GM18861 (cell line): ENCODE results near the gene NODAL.

Source experiments
- ATAC-seq: cut with Tn5 transposase; IDR thresholded peaks from one replicate; pipeline ENCODE4 v1.9.1; 2021; ENCODE audit not compliant: unreplicated experiment

The NODAL gene

DNA sequence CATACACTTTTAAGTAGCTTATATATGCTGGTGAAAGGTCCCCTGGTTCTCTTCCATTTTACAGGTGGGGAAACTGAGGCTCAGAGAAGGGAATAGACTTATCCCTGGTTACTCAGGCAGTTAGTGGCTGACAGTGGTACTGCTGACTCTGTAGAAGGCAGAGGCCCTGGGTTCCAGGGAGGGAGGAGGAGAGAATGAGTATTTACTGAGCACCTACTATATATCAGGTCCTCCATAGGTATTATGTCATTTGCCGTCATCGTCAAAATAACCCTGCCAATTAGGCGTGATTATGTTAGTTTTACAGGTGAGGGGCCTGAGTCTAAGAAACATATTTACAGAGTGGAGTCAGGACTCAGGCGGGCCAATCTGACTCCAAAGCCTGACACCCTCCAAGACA, 23.8 kb upstream of the NODAL start:
- no peak for ATAC-seq

DNA sequence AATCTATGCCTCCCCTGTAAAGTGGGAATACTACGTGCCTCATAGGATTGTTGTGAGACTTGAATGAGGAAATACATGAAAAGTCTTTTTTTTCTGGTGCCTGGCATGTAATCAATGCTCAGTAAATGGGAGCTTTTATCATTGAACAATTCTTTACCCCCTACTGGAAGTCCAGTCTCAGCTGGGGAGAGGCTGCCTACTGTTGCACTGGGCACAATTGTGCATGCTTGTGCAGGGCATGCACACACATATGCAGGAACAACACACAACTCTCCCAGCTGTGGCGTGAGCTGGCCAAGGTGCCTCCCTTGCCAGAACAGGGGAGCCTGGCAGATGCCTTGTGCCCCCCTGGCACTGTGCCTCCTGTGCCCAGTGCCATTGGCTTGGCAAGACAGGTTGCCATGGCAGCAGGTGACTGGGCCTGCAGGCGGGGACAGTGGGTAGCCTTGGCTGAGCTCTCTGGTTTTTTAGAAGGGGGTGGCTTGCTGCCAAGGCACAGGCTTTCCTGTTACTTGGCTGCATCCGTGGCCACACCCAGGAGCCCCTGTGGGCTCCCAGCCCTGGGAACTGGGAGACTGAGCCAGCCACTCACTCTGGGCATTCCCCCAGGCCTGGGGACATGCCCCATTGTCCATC, 21.0 kb upstream of the NODAL start:
- ATAC-seq: no peak

GRCh38 chr10:70461397-70462348, 20.2 kb upstream of the NODAL start:
- ATAC-seq: no peak

DNA sequence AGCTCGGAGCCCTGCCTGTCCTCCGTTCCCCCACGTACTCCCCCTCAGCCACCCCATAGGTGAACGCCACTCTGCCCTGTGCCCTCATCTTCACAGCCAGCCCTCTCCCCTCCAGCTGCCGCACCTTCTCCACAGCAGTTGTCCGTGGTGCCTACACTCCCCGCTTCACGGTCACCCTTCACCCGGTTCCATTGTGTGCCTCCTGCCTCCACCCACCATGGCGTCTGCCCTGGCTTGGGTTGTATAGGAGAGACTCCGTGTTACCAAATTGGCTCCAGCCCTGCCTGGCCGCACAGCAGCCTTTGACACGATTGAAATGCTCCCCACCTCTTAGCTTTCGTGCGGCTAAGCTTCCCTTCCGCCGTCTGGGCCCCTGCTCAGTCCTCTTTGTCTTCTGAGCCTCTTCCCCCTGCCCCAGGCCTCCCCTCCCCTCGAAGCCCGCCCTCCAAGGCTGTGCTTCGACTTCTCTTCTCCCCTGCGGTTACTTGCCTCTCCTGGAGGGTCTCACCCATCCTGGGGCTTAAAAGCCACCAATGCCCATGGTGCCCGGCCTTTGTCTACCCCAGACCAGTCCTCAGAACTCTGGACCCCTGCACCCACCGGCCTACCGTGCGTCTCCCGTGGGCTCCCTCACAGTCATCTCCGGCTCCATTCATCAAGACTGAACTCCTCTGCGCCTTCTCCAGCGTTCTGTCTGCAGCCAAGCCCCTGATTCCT, 18.5 kb upstream of the NODAL start:
- no peak for ATAC-seq

DNA sequence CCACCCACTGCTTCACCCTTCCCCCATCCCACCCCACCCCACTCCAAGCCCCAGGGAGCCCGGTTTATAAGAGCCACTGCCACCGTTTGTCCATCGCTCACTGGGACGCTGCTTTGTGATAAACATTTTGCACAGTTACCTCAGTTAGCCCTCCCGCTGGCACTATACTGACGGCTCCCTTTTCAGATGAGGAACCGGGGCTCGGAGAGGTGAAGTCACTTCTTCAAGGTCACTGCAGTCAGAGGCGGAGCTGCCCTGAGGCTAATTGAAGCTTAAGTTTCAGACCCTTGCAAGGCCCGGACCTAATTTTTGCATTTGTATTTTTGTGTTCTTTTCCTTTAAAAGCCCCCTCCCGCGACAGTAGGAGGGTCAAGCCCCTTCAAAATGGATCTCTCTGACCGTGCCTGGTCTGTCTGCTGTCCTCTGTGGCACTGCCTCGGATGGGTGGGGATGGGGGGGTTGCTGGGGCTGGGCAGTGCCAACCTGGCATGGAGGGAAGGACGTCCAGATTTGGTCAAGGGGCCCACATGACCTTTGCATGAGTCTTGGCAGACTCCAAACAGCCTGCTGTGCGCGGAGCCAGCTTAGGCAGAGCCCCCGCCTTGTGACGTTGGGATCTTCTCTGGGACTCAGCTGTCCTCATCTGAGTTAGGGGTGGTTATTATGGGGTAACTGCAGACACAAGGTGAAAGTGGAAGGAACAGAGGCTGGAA, 17.7 kb upstream of the NODAL start:
- ATAC-seq: no peak

GRCh38 chr10:70458329-70459060, 17.0 kb upstream of the NODAL start:
- ATAC-seq: no peak

GRCh38 chr10:70457759-70458305, 16.4 kb upstream of the NODAL start:
- ATAC-seq: no peak

GRCh38 chr10:70456164-70456563, 14.7 kb upstream of the NODAL start:
- no peak for ATAC-seq

DNA sequence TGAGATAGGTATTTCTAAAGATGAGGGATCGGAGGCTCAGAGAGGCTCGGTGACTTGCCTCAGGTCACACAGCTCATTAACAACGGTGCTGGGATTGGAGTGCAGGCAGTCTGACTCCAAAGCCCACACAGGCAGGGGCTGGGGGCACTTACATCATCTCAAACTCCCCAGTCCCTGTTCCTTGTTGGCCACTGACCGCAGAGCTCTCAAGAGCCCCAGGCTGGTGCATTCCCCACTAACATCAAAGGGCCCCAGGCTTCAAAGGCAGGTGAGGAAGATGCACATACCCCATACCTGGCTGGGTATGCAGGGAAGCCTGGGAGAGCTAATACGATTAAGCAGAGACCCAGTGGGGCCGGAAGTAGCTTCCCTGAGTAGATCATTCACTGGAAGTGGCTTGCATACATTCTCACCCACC, 13.7 kb upstream of the NODAL start:
- ATAC-seq: no peak

DNA sequence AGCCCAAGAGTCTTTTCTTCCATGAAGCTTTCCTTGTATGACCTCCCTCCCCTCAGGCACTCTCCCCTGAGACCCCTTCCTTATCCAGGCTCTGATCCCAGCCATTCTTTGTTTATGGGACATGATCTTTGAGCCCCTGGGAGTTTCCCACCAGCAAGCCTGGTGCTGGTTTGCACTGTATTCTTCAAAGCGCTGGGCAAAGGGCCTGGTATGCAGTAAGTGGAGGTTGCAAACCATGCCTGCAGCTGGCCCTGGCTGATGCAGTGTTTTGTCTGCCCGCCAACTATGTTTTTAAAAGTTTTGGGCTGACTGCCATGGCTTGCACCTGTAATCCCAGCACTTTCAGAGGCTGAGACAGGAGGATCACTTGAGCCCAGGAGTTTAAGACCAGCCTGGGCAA, 6.8 kb upstream of the NODAL start:
- ATAC-seq: no peak

DNA sequence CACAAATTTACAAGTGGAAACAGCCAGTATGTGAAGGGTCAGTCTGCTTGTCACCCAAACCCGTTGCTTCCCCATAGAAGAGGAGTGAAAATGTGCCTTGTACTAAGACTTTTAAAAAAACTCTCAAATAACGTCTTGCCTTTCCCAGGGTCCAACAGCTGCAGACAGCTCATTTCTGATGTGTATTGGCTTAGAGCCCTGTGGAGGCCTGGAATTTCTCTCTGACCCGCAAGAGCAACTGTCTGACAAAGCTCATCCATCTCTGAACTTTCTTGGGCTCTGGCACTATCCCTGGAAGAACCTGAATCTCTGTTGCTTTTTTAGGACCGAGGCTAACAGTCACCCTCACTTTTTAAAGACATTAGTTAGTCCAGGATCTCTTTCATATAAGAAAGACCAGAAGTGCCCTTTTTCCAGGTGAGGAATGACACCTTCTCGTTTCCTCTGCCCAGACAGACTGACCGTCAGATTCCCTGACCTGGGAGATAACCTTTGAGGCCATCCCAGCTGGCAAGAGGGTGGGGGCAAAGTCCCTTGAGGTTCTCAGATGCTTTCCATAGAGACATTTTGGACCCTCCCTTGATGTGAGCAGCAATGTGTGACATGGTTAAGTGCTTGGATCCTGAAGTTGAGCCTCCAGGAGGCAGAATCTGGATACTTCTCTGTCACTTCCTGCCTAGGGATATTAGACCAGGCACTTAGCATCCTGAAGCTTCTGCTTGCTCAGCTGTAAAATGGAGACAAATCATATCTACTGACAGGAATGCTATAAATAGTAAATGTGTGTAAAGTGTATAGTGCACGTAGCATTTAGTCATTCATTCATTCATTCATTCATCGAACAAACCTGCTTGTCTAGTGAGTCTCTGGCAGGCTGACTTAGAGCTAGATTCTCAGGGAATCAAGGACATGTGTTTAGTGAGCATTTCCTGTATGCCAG, 4.5 kb upstream of the NODAL start:
- no peak for ATAC-seq

DNA sequence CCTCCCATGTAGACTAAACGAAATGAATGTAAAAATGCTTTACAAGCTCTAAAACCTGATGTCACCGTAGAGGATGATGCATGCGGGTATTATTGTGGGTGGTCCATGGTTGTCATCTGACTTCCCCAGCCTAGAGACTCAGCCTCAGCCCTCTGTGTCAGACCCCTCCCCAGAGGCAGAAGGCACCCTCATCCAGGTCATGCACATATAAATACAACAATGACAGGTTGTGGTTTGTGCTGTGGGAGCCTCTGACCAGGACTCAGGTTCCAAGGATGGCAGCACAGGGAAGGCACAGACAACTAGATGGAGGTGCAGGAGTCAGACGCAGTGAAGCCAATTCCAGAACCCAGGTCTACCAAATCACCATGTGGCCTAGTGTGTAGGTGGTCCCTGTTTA, 3.3 kb upstream of the NODAL start:
- no peak for ATAC-seq

GRCh38 chr10:70442332-70442988, 979 bp upstream of the NODAL start:
- no peak for ATAC-seq

- no peak for ATAC-seq
Observed at GRCh38 chr10:70441895-70442309, 421 bp upstream of the NODAL start.

- no peak for ATAC-seq
Observed at GRCh38 chr10:70440296-70441160, 953 bp downstream of the NODAL start.

GRCh38 chr10:70437721-70438120, 3.8 kb downstream of the NODAL start:
- ATAC-seq: no peak

DNA sequence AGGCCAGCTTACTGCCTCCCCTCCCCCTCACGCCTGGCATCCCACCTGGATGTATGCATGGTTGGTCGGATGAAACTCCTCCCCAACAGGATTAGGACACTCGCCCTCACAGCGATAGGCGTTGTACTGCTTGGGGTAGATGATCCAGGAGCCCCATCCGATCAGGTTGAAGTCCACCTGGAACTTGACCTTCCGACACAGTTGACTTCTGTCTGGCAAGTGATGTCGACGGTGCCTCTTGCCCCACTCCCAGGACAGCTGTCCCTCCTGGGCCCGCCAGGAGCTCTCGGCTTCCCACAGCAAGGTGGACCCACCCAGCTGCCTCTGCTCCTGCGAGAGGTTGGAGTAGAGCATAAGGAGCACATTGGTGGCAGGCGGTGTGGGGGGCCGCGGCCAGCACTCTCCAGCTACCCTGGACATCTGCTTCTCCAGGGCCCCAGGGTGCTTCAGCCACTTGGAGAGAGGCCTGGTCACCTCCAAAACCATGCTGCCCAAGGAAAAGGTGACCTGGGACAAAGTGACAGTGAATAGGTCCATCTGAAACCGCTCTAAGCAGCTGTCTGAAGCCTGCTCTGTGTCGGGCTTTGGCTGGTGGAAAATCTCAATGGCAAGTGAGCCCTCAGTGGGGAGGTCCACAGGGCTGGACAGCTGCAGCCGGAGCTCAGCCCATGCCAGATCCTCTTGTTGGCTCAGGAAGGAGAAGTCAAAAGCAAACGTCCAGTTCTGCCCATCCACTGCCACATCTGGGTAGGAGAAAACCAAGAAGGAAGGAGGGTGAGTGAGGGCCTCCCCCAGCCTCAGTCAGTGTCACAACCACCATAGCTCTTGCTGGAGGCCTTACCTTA, 6.0 kb downstream of the NODAL start:
- no peak for ATAC-seq
